HT1080 (cell line): ENCODE data around the gene RAD51D. TPM values are rescaled to one million over a fixed set of nuclear protein-coding genes. Genes with fewer than 3 reads are reported as not detected.
"Not testable (repeated sequence)": the region's sequence is repeated elsewhere in the genome, so short reads cannot be mapped to it uniquely, and the experiment has no call there.

Experiments
- DNase-seq: peaks from one replicate; pipeline ENCODE4 v3.0.0-alpha.2; 2015; ENCODE audit warnings: low read depth
- total RNA-seq: library from RNA; depleted of rRNA; stranded (reverse); fragments of >200 nt; shearing (Covaris generic); gene quantifications from 2 replicates; pipeline ENCODE4 v1.2.3, GENCODE V29; 2014

The RAD51D gene
- total RNA-seq, 1 experiment from 2014 or later, result 8.6 TPM

DNA sequence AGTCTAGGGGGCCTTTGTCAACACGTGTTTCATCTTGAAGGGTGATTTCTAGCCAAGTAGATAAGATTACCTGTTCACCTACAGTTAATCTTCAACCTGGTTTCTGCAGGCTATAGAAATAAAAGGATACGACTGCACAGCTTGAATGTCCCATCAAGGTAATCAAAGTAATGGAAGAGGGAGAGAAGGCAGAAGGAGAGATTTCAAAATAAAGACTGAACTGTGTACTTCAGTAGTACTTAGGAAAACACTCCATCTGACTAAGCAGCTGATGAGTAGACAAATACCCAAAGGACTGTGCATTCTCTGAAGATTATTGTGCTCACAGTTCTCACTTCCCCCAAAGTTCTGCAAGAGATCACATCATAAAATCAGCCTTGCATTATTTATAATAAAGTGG lies 50.3 kb downstream of the RAD51D start:
- DNase-seq, result no peak

DNA sequence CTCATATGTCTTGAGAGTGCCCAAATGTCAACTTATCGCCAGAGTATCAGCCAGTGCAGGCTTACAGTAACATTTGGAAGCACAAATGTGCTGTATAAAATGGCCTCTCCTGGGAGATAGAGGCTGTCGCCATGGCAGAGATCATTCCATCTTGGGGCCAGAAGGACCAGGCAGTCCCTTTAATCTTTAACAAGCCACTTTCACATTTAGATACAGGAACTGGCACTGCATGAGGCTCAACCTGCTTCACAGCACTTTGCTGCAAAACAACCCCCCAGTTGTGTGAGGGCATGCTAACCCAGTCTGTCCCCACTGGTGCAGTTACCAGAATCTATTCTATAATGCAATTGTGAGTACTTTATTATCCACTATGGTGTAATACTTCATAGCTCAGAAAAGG lies 51.4 kb downstream of the RAD51D start:
- DNase-seq, result no peak

DNA sequence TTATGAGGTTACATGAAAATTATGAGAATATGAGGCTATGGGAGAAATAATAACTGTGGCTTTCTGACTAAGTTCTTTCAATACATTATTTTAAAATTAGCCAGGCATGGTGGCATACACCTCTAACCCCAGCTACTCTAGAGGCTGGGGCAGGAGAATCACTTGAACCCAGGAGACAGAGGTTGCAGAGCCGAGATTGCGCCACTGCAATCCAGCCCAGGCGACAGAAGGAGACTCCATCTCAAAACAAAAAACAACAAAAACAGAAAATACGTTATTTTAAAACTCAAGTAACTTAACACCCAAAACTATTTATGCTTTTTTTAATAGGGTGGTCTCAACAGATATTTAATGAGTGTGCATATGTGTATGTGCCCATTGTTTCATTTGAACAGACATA lies 53.8 kb downstream of the RAD51D start:
- no peak for DNase-seq

GRCh38 chr17:35064516-35065215 lies 55.0 kb downstream of the RAD51D start:
- no peak for DNase-seq

DNA sequence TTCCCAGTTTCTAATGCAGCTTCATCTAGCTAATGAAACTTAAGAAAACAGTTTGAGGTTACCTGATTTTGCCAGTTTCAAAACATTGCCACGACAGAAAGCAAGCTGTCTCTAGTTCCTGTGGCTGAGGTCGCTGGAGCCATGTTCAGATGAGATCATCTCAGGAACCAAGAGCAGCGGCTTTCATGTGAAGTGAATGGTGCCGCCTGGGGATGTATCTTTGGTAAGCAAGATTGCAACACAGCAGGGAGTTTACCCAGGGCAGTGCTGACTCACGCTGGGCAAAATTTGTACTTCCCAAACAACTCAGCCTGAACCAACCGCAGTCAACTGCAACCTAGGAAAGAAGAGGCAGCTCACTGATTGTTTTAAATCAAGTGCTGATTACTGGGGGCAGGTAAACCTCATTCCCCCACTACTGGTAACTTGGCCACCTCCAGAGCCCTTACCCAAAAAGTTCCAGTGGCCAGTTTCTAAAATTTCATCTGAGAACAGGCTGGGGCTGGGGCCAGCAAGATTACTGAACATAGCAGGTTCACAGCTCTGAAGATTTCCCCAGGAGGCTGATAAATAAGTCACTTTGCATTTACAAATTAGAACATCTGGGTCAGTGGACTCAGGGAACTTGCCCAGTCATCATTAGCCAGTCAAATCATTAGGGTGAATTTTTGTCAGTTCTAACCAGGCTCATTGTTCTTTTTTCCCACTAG lies 56.0 kb downstream of the RAD51D start, which contains the start of gene RFFL:
Gene RFFL (minus strand): TSS at position 194 of the 710 bp plus-strand sequence. CDS start 37,154 bp downstream, outside the sequence.
- DNase-seq, result peak; percentile 98

DNA sequence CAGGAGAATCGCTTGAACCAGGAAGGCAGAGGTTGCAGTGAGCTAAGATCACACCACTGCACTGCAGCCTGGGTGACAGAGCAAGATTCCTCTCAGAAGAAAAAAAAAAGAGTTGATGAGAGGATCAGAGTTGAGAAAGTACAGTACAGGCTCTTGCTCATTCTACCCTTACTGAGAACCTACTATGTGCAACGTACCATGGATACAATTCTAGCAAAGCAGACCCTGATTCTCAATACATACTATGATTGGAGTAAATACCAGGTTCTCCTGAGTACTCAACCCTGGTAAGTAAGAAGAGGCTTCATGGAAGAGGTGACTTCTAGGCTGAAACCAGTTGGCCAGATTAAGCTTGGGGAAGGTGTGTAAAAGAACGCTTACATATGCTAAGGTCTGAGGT lies 57.4 kb downstream of the RAD51D start:
- DNase-seq, result no peak

- no peak for DNase-seq
These were observed 62.2 kb downstream of the RAD51D start for GRCh38 chr17:35057332-35057915.

GRCh38 chr17:35056013-35056412 lies 63.6 kb downstream of the RAD51D start:
- DNase-seq, result no peak

DNA sequence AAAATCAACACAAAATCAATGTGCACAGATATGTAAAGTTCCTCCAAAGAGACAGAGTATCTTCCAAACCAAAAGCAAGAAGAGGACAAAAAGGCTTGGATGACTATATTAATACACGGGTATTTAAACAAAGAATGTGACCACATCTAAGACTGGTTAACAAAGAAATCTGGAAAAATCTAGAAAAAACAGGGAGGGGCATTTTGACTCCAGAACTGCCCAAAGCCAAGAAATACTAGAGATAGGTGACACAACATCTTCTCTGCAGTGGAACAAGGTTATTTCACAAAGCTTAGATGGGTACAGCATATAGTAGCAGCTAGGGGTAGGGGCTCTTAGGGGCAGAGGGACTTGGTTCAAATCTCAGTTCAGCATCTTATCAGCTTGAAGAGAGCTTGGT lies 66.5 kb downstream of the RAD51D start:
- DNase-seq, result no peak

DNA sequence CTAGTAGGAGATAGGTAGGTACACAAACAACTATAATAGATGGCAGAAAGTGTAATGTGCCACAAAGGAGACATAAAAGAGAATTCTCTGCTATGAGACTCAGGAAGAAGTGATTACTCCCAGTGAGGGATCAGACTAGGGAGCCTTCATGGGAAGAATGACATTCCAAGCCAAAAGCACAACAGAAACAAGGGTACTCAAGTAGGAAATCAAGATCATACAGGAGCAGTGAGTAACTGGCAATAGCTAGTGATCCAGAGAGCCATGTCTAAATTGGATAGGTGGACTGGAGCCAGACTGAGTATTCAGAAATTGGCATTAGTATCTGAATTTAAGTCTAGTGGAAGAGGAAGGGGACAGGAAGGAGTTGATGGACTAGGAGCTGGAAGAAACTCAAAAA lies 66.9 kb downstream of the RAD51D start:
- no peak for DNase-seq

- peak; percentile 47 for DNase-seq
These were observed 67.4 kb downstream of the RAD51D start for GRCh38 chr17:35052241-35052610.

GRCh38 chr17:35051579-35052240 lies 68.0 kb downstream of the RAD51D start:
- DNase-seq, result no peak

- no peak for DNase-seq
These were observed 68.5 kb downstream of the RAD51D start for GRCh38 chr17:35051183-35051578.

- DNase-seq, result no peak
These were observed 69.5 kb downstream of the RAD51D start for GRCh38 chr17:35050170-35050569.

GRCh38 chr17:35048685-35049379 lies 70.8 kb downstream of the RAD51D start:
- DNase-seq, result no peak

DNA sequence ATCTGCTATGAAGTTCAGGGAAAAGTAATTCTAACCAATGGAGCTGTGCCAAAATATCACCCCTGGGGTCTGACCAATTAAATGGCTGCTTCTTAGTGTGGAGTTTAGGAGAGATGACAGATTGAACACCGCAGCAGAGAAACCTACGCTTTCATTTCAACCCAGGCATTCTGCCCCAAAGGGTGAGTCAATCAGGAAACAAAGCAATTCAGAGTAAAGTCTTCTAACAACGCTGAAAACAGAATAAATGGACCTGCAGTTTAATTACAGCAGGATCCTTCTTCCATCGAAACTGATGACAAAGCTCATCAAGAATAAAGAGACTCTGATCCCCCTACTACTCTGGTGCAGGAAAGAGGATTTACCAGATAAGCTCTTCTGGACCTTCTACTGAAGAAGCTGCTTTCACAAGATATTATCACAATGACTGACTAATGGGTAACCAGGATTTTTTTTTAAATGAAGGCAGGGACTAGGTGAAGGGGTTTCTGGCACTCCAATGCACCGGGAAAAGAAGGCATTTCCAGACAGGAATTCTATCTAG lies 72.8 kb downstream of the RAD51D start:
- peak; percentile 86 for DNase-seq

DNA sequence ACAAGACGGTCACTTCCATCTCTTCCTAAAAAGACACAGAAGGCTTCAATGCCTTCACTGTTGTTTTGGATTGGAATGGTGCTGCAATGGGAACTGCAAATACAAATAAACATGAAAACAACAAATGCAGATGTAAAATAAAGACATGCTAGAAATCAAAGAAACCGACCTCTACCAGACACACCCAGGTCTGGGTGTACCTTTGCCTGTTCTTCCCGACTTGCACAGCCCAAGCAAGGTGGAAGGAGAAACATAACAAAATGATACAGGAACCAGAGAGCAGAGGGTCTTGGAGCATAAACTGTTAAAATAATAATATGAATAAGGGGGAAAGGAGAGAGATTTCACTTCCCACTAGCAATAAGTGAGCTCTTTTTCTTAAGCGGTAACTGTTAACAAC lies 73.4 kb downstream of the RAD51D start:
- DNase-seq, result no peak

- DNase-seq, result not testable (repeated sequence)
These were observed 74.1 kb downstream of the RAD51D start for GRCh38 chr17:35045458-35045979.

- no peak for DNase-seq
These were observed 75.5 kb downstream of the RAD51D start for GRCh38 chr17:35044181-35044580.
